Cortex of kidney (tissue), 1 donor: ENCODE results near the gene KRT76.

Experiments used
- DNase-seq: peaks from one replicate; lab custom pipeline; 2025; lab: John Stamatoyannopoulos, UW

KRT76 gene

DNA sequence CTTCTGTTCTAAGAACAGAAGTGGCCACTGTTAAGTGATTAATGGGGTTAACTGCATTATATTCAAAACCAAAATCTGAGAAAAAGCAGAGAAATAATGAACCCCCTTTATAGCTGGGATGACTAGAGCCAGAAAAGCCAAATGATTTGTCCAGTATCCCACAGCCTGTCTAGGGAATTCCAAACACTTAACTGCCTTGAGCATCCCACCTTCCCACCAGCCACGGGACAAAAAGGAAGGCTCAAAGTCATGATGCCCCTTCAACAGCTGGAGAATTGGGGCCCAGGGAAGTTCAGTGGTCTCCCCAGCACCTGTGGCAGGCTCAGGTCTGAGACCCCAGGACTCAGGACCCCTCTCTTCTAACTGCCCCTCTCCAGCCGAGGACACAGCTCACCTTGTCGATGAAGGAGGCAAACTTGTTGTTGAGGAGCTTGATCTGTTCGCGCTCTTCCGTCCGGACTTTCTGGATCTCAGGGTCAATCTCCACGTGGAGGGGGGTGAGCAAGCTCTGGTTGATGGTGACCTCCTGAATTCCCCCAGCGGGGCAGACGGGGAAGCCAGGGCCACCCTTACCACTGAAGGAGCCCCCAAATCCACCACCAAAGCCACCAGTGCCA lies 36.2 kb upstream of the KRT76 start:
- DNase-seq, result no peak

- no peak for DNase-seq
Measured at GRCh38 chr12:52812749-52813148, 35.6 kb upstream of the KRT76 start.

DNA sequence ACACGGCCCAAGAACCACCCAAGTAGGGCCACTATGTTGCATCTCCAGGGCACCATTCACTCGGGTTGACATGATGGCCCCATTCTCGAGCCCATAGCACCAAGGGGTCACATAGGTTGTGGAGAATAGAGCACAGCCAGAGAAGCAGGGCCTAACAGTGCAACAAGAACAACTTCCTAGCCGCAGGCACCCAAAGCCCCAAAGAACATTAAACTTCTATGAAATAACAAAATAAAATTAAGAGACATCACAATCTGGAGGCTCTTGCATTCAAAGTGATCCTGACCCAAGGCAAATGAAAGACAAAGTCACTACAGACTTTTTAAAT lies 34.9 kb upstream of the KRT76 start:
- no peak for DNase-seq

DNA sequence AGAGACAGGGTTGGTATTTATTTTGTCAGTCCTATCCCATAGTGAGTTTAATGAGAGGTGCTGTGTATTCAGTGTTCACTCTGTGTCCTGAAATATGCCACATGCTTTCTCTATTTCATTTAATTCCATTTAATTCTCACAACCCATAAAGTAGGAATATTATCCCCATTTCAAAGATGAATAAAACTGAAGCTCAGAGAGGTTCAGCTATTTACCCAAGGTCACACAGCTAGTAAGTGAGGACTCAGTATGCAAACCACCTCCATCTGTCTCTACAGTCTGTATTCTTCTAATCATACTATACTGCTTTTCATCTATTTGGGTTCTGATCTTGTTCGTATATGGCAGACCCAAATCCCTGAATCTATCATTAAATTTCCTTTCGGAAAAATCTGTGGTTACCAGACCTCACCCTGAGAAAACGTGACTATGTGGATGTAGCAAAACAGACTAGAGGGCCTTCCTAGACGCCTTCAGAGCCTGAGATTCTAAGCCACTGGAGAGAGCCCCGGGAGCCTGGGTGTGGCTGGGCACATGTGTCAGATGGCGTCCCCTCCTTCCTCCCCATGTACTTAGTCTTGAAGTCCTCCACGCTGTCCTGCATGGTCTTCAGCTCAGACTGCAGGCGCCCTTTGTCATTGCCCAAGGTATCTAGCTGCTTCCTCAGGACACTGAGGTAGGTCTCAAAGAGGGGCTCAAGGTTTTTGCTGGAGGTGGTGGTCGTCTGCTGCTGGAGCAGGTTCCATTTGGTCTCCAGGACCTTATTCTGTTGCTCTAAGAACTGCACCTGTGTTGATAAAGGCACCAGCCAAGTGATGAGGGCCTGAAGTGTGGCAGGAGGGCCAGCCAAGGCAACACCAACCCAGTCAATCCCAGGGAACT lies 34.3 kb upstream of the KRT76 start:
- DNase-seq, result no peak

- no peak for DNase-seq
Measured at GRCh38 chr12:52810554-52810953, 33.4 kb upstream of the KRT76 start.

DNA sequence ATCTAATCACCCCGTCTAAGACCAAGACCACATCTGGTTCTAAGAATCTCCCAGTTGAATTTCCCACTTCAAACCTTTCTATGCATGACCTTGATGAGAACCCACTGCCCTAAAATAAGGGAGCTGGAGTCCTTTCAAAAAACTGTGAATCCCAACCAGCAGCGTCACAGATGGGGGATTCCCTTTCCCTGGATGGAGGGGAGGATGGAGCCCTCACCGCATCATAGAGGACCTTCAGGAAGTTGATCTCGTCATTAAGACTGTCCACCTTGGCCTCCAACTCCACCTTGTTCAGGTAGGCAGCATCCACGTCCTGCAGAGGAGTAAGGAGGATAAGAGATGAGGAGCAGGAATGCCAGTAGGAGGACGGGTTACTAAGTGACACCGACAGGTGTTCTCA lies 32.0 kb upstream of the KRT76 start:
- no peak for DNase-seq

DNA sequence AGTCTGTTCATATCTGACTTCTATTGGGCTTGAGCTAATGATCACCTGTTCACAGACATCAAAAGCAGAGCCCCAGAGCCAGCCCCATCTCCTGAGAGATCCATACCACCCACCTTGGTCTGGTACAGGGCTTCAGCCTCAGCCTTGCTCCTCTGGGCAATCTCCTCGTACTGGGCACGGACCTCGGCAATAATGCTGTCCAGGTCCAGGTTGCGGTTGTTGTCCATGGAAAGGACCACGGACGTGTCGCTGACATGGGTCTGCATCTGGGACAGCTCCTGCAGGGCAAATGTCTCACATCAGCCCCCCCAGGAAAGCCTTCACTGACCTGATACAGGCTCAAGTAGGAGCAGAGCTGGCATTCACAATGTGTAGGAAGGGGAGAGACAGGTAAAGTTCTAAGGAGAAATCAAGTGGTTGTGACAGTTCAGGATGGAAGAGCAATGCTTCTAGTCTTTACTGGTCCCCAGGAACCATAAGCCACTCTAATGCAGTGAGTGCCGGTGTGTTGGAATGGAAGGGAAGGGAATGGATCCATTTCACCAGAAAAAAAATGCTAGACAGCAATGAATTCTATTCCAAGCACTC lies 31.5 kb upstream of the KRT76 start:
- no peak for DNase-seq

DNA sequence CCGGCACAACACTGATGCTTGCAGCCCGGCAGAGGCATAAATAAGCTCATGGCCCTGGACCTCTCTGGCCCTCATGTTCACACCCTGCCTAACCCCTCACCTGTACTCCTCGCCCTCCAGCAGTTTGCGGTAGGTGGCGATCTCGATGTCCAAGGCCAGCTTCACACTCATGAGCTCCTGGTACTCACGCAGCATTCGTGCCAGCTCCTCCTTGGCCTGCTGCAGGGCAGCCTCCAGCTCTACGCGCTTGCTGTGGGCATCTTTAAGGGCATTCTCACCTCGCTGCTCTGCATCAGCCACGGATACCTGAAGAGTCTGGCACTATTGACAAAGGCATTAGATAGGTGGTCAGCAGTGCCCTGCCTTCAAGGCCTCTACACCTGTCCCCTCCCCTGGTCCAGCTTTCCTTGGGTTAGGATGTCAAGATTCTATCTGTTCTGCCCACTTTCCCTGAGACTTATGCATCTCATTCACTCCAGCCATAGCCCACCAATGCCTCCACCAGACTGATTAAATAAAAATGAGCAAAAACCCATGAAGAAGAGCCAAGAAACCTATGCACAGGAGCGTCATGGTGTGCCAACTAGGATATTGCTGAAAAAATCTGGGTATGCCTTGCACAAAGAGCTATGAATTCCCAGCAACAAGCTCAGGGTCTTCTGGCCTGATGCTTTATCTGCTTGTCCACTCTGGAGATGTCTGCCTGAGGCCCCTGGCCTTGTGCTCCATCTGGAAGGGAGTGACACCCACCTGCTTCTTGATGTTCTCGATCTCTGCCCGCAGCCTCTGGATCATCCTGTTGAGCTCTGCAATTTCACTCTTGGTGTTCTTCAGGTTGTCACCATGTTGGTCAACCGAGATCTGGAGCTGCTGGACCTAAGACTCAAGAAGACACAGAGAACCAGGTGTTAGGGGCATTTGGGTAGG lies 30.7 kb upstream of the KRT76 start:
- no peak for DNase-seq

- no peak for DNase-seq
Measured at GRCh38 chr12:52806821-52807543, 29.8 kb upstream of the KRT76 start.

DNA sequence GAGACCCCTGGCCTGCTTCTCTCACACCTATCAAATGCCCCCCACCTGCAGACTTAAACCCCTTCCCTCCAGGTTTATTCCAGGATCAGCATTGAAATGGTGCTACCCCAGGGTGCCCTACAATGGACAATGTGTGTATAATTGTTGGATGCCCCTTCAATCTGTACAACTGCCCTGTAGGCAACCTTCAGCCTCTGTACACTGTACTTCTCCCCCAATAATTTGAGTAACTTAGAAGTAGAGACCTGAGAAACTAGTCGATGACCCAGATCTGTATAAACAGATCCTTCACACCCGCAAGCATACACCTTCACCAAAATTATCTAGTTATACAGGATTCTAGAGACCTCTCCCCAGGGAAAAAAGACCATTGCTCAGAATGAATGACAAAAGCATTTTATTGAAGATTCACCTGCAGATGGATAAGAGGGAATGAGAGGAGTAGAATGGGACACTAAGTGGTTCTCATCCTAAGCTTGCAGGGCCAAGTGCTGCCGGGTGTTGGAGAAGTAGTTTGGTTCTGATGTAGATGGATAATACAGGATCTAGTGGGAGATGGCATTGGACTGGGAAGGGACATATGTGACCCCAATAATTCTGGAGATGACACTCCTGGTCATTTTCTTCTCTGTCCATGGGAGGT lies 29.1 kb upstream of the KRT76 start:
- no peak for DNase-seq

DNA sequence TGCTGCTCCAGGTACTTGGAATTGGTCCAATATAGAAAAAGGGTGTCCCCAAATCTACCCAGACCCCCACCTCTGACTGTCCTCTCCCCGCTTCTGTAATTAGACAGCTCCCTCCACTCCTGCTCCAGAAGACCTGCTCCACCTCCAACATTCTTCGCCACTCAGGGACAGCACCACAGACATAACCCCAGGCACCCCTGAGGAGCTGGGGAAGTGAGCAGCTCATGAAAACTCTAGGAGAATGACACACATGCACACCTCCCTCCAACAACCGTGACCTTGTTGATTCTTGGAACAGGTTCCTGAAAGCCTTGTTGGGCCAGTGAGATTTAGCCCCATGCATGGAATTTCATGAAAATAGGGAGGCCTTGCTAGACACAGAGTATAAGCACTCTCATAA lies 28.6 kb upstream of the KRT76 start:
- no peak for DNase-seq

DNA sequence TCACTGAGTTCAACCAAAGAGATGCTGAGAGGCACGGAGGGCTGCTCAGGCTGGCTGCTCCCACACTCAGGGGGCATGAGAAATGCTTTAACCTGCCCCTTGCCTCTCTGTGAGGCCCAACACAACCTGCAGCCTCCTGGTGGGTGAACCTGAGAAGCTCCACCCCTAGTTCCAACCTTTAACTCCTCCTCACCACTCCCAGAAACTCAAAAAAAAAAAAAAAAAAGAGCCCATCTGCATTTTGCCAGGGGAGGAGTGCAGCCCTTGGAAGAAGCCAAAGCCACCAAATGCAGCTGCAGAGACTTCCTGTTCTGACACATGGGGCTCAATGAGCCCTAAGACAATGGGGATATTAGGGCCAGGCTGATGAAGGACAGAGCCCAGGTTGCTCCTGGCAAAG lies 27.9 kb upstream of the KRT76 start:
- DNase-seq, result no peak

- no peak for DNase-seq
Measured at GRCh38 chr12:52802442-52802841, 25.3 kb upstream of the KRT76 start.

- no peak for DNase-seq
Measured at GRCh38 chr12:52801773-52802172, 24.6 kb upstream of the KRT76 start.

DNA sequence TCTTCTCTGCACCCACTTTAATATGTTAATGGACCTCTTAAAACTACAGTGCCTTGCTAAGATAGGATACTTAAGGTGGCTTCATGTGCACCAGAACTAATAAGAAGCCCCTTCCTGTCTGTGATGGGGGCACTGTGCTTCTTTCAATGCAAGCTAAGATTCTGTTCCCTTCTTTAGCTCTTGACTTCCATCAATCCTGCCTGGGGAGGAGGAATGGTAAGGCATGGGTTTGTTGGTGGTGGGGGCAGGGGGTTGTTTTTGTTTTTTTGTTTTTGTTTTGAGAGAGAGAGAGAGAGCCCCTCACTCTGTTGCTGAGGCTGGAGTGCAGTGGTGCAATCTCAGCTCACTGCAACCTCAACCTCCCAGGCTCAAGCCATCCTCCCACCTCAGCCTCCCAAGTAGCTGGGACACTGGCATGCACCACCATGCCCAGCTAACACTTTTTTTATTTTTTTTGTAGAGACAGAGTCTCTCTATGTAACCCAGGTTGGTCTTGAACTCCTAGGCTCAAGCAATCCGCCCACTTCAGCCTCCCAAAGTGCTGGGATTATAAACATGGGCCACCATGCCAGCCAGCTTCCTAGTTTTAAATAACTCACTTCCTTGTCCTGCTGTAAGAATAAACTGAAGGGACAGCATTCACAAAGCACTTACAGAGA lies 23.2 kb upstream of the KRT76 start:
- no peak for DNase-seq

GRCh38 chr12:52799505-52800211 lies 22.5 kb upstream of the KRT76 start:
- no peak for DNase-seq

GRCh38 chr12:52798671-52799504 lies 21.7 kb upstream of the KRT76 start:
- DNase-seq, result no peak

DNA sequence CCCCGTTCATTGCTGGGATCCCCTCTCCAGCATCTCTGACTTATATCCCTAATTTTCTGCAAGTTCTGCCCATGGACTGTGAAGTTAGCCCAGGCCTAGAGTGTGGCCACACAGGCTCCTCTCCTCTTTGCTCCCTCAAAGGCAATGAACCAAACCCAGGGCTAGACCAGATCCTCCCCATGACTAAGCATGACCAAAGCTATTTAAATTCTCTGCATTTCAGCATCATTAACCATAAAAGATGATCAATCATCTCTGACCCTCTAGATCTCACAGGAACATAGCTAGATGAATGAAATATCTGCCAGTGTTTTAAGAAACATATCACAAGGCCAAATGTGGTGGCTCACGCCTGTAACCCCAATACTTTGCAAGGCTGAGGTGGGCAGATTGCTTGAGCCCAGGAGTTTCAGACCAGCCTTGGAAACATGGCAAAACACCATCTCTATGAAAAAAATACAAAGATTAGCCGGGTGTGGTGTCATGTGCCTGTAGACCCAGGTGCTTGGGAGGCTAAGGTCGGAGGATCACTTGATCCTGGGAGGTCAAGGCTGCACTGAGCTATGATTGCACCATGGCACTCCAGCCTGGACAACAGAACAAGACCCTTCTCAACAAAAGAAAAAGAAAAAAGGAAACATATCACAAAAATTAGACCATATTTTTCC lies 21.0 kb upstream of the KRT76 start:
- no peak for DNase-seq

GRCh38 chr12:52797529-52797894 lies 20.4 kb upstream of the KRT76 start:
- DNase-seq, result no peak
